ENCODE measurements around the gene CHI3L1. TPM values are rescaled to one million over a fixed set of nuclear protein-coding genes. Genes with fewer than 3 reads are reported as not detected.

CHI3L1 gene
- total and polyA plus RNA-seq, 4 donors = 5.0 to 34.7 (median 15.9) TPM

- H3K27ac ChIP-seq (ENCODE audit: low read depth in 1 of 2, low read length in 2 of 2) = no peak within 1 kb of the TSS
- H3K27me3 ChIP-seq (ENCODE audit: control insufficient read depth in 4 of 4, insufficient read depth in 4 of 4, low read length in 3 of 4) = no peaks in the 10 kb centered on the region
- H3K36me3 ChIP-seq (ENCODE audit: control insufficient read depth in 4 of 4, insufficient read depth in 3 of 4, low read depth in 1 of 4, low read length in 3 of 4) = no peaks in the 10 kb centered on the region
- no peak for TF ChIP-seq JUND (IDR thresholded peaks at IDR 0.05)
- TF ChIP-seq RXRA (IDR thresholded peaks at IDR 0.05) = no peak
- TF ChIP-seq FOXA1 (IDR thresholded peaks at IDR 0.05) = no peak
- TF ChIP-seq CTCF (IDR thresholded peaks at IDR 0.05; ENCODE audit: low read depth, low read length, missing input control) = no peak
- TF ChIP-seq YY1 (IDR thresholded peaks at IDR 0.05) = no peak
- no peak for TF ChIP-seq MAX (IDR thresholded peaks at IDR 0.05)
- TF ChIP-seq HNF4A (conservative IDR thresholded peaks at IDR 0.05) = no peak
- TF ChIP-seq TAF1 (conservative IDR thresholded peaks at IDR 0.05) = no peak
- no peak for TF ChIP-seq EGR1 (IDR thresholded peaks at IDR 0.05; ENCODE audit: low read depth in 2 of 2)
- DNase-seq (ENCODE audit: low spot score) = no peak
- WGBS = 76% methylated on average over 5 of the region's 5 CpGs
- H3K4me1 ChIP-seq (ENCODE audit: control insufficient read depth in 4 of 4, insufficient read depth in 4 of 4, low read length in 3 of 4) = no peaks in the 10 kb centered on the region
- no peak within 1 kb of the TSS for H3K4me3 ChIP-seq (ENCODE audit: low read depth in 1 of 3, low read length in 3 of 3)
- H3K9ac ChIP-seq (ENCODE audit: low read depth in 1 of 2, low read length in 2 of 2) = no peak within 1 kb of the TSS
- H3K9me3 ChIP-seq (ENCODE audit: control insufficient read depth in 4 of 4, low read length in 3 of 4) = no peaks in the 10 kb centered on the region
Observed at GRCh38 chr1:203175237-203175826, 11.2 kb downstream of the CHI3L1 start, which contains the start of gene MYBPH. Gene MYBPH (minus strand): TSS chr1:203175826. CDS start chr1:203175755, 71 bp downstream.

GRCh38 chr1:203174324-203174985, 12.0 kb downstream of the CHI3L1 start:
- TF ChIP-seq EGR1 (IDR thresholded peaks at IDR 0.05; ENCODE audit: low read depth in 2 of 2) = no peak
- TF ChIP-seq GABPA (IDR thresholded peaks at IDR 0.05 in 1 of 2, conservative IDR thresholded peaks at IDR 0.05 in 1 of 2) = no peak
- TF ChIP-seq RAD21 (IDR thresholded peaks at IDR 0.05) = no peak
- TF ChIP-seq RXRA (IDR thresholded peaks at IDR 0.05) = no peak
- no peak for TF ChIP-seq REST (IDR thresholded peaks at IDR 0.05)
- TF ChIP-seq ZBTB33 (IDR thresholded peaks at IDR 0.05) = no peak
- TF ChIP-seq FOXA1 (IDR thresholded peaks at IDR 0.05) = no peak
- TF ChIP-seq HNF4A (conservative IDR thresholded peaks at IDR 0.05) = no peak
- Histone ChIP-seq H3K9ac (ENCODE audit: low read depth in 1 of 2, low read length in 2 of 2) (no peak overlapping the region), H3K36me3 (ENCODE audit: control insufficient read depth in 4 of 4, insufficient read depth in 3 of 4, low read depth in 1 of 4, low read length in 3 of 4) (no peaks in the 10 kb centered on the region), H3K27ac (ENCODE audit: low read depth in 1 of 2, low read length in 2 of 2) (no peak overlapping the region), H3K27me3 (ENCODE audit: control insufficient read depth in 4 of 4, insufficient read depth in 4 of 4, low read length in 3 of 4) (no peaks in the 10 kb centered on the region), H3K4me1 (ENCODE audit: control insufficient read depth in 4 of 4, insufficient read depth in 4 of 4, low read length in 3 of 4) (no peaks in the 10 kb centered on the region), H3K4me3 (ENCODE audit: low read depth in 1 of 3, low read length in 3 of 3) (no peak overlapping the region), H3K9me3 (ENCODE audit: control insufficient read depth in 4 of 4, low read length in 3 of 4) (no peaks in the 10 kb centered on the region)
- DNase-seq (ENCODE audit: low spot score) = no peak
- WGBS = 90% methylated on average over 12 of the region's 12 CpGs
